ENCODE measurements around the gene EPHB1. TPM values are rescaled to one million over a fixed set of nuclear protein-coding genes. Genes with fewer than 3 reads are reported as not detected.

Gene EPHB1
- total RNA-seq, 1 experiment from 2014 or later: 0.86 TPM

DNA sequence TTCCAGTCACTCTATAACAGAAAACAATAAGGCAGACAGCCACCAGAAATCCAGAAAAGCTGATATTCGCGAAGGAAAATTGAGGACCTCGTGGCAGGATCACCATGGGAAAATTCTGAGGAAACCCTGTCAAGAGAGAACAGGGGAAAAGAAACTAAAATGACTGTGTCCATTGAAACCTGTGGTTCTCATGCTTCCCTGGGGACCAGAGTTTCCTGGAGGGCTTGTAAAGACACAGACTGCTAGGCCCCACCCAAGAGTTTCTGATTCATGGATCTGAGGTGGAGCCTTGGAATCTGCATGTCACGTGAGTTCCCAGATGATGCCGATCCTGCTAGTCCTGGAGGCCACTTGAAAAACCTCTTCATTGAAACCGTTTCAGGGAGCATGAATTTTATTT, 420.5 kb downstream of the EPHB1 start:
- no peaks in the 10 kb centered on the region for H3K9me2 ChIP-seq (ENCODE audit: insufficient read depth)
- CTCF ChIA-PET: no interaction called here
- no peaks in the 10 kb centered on the region for H3K36me3 ChIP-seq (ENCODE audit: control insufficient read depth in 1 of 2, insufficient read depth in 2 of 2, low read length in 2 of 2)
- RAD21 ChIA-PET (ENCODE audit: low non-redundant PET in 1 of 2, low total read pairs in 2 of 2, uncharacterized antibody in 2 of 2, unreplicated experiment in 2 of 2): no interaction called here
- DNase-seq (ENCODE audit: low read depth, low spot score) (no peak), ATAC-seq (no peak)
- H3K9me3 ChIP-seq (ENCODE audit: control insufficient read depth in 1 of 2, insufficient read depth in 1 of 2, low read depth in 1 of 2, low read length in 2 of 2): no peaks in the 10 kb centered on the region
- H3K4me2 ChIP-seq (ENCODE audit: low read length): no peak overlapping the region
- no peak overlapping the region for H3K4me3 ChIP-seq (replicated peaks in 1 of 2; ENCODE audit: low read depth in 1 of 2, low read length in 2 of 2)
- H3K9ac ChIP-seq (ENCODE audit: low read length): no peak overlapping the region
- H4K20me1 ChIP-seq (ENCODE audit: insufficient read depth): no peaks in the 10 kb centered on the region
- no peak for TF ChIP-seq YY1 (IDR thresholded peaks at IDR 0.05; ENCODE audit: extremely low read depth, insufficient replicate concordance, low read depth, low read length)
- no peak for TF ChIP-seq ELF1 (IDR thresholded peaks at IDR 0.05; ENCODE audit: borderline replicate concordance, low read depth)
- TF ChIP-seq, protein P1, sequence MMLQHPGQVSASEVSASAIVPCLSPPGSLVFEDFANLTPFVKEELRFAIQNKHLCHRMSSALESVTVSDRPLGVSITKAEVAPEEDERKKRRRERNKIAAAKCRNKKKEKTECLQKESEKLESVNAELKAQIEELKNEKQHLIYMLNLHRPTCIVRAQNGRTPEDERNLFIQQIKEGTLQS (IDR thresholded peaks at IDR 0.05): no peak
- TF ChIP-seq, protein P2, sequence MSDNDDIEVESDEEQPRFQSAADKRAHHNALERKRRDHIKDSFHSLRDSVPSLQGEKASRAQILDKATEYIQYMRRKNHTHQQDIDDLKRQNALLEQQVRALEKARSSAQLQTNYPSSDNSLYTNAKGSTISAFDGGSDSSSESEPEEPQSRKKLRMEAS (IDR thresholded peaks at IDR 0.05): no peak
- TF ChIP-seq ZFX (IDR thresholded peaks at IDR 0.05): no peak
- TF ChIP-seq EZH2phosphoT487 (IDR thresholded peaks at IDR 0.05; ENCODE audit: borderline replicate concordance): no peak
- TF ChIP-seq CBX3 (IDR thresholded peaks at IDR 0.05; ENCODE audit: low read depth): no peak
- TF ChIP-seq EGR1 (IDR thresholded peaks at IDR 0.05; ENCODE audit: low read depth): no peak
- TF ChIP-seq EZH2 (IDR thresholded peaks at IDR 0.05): no peak
- no peak for TF ChIP-seq CEBPB (IDR thresholded peaks at IDR 0.05; ENCODE audit: low read depth)
- TF ChIP-seq JUND (IDR thresholded peaks at IDR 0.05): no peak
- no peak for TF ChIP-seq ZNF274 (IDR thresholded peaks at IDR 0.05; ENCODE audit: low read depth, low read length)
- TF ChIP-seq RAD21 (IDR thresholded peaks at IDR 0.05; ENCODE audit: low read depth): no peak
- TF ChIP-seq POLR2A (IDR thresholded peaks at IDR 0.05; ENCODE audit: borderline replicate concordance, extremely low read depth, insufficient read depth, insufficient read length): no peak
- TF ChIP-seq FOSL1 (IDR thresholded peaks at IDR 0.05; ENCODE audit: low read depth): no peak
- no peak for TF ChIP-seq SRF (IDR thresholded peaks at IDR 0.05; ENCODE audit: low read depth)
- no peaks in the 10 kb centered on the region for H3K79me2 ChIP-seq (ENCODE audit: insufficient read depth, low read length)
- H2AFZ ChIP-seq (ENCODE audit: low read depth, low read length, poor library complexity, severe bottlenecking): no peak overlapping the region
- H3K27ac ChIP-seq (ENCODE audit: low read depth, low read length): no peak overlapping the region
- intact Hi-C loops (cut with micrococcal nuclease): no loop called here
- H3K4me1 ChIP-seq (ENCODE audit: control insufficient read depth in 1 of 2, insufficient read depth in 2 of 2, low read length in 2 of 2): no peaks in the 10 kb centered on the region
- POLR2A ChIA-PET: no interaction called here
- BruUV-seq (replicated peaks): no TSS peak
- 0 out of 2 replicates have a peak, but pooled peaks cover 3% of the 10 kb centered on the region for H3K27me3 ChIP-seq (ENCODE audit: insufficient read depth, low read length)

All from HCT116 (cell line).